WTC11 (cell line): ENCODE data around the gene TUBGCP2. TPM values are rescaled to one million over a fixed set of nuclear protein-coding genes. Genes with fewer than 3 reads are reported as not detected.

ENCODE experiments used
- ATAC-seq: fragments of 200-7000 bp; cut with Tn5 transposase; 2 replicates; pipeline ENCODE4 v1.10.0; 2021; ENCODE audit warnings: mild to moderate bottlenecking, moderate library complexity
- CTCF ChIA-PET: fragments of 300-600 bp; sonication (Branson Sonifier 250); formaldehyde crosslinking; loops from one replicate; lab custom pipeline; 2021; ENCODE audit warnings: antibody characterized with exemption; lab: Charles Lee
- POLR2A ChIA-PET: fragments of 350-600 bp; sonication (Branson Sonifier 250); formaldehyde crosslinking; loops from one replicate; lab custom pipeline; 2021; ENCODE audit warnings: antibody characterized with exemption; lab: Charles Lee
- DNase-seq: peaks from one replicate; pipeline ENCODE4 v3.0.0; 2021; ENCODE audit warnings: low spot score
- H3K27ac Mint-ChIP-seq: 2 replicates; pipeline ENCODE4 v1.8.0; 2021; ENCODE audit warnings: mixed read lengths
- H3K27me3 Mint-ChIP-seq: 2 replicates; pipeline ENCODE4 v1.8.0; 2021; ENCODE audit warnings: low read depth, mild to moderate bottlenecking, moderate library complexity, mixed read lengths
- H3K36me3 Mint-ChIP-seq: 2 replicates; pipeline ENCODE4 v1.8.0; 2021; ENCODE audit warnings: mixed read lengths
- H3K4me1 Mint-ChIP-seq: 2 replicates; pipeline ENCODE4 v1.8.0; 2022; ENCODE audit warnings: mixed read lengths
- H3K4me3 Mint-ChIP-seq: 2 replicates; pipeline ENCODE4 v1.8.0; 2021; ENCODE audit warnings: mild to moderate bottlenecking, moderate library complexity, mixed read lengths
- H3K9me3 Mint-ChIP-seq: 2 replicates; pipeline ENCODE4 v1.8.0; 2021; ENCODE audit warnings: mixed read lengths
- FOXK1 ChIP-seq: sonication (generic); formaldehyde crosslinking; IDR thresholded peaks from 2 replicates; pipeline ENCODE4 v1.8.0; 2022; ENCODE audit warnings: mild to moderate bottlenecking, moderate library complexity, missing genetic modification reagents
- FOXP1 ChIP-seq: sonication (generic); formaldehyde crosslinking; IDR thresholded peaks from 2 replicates; pipeline ENCODE4 v1.8.0; 2022; ENCODE audit warnings: missing genetic modification reagents, mild to moderate bottlenecking, moderate library complexity, borderline replicate concordance
- NFATC4 ChIP-seq: fragments of 250-450 bp; sonication (Bioruptor Pico); IDR thresholded peaks from 2 replicates; pipeline ENCODE4 v1.9.0; 2021; ENCODE audit warnings: mild to moderate bottlenecking
- TP53 ChIP-seq: sonication (generic); formaldehyde crosslinking; IDR thresholded peaks from 2 replicates; pipeline ENCODE4 v1.8.1; 2023; ENCODE audit warnings: mild to moderate bottlenecking, missing genetic modification reagents
- ZBTB21 ChIP-seq: sonication (generic); formaldehyde crosslinking; IDR thresholded peaks from 2 replicates; pipeline ENCODE4 v1.8.1; 2023; ENCODE audit warnings: mild to moderate bottlenecking, missing genetic modification reagents, borderline replicate concordance
- ZNF219 ChIP-seq: sonication (generic); formaldehyde crosslinking; IDR thresholded peaks from 2 replicates; pipeline ENCODE4 v1.8.0; 2023; ENCODE audit warnings: missing genetic modification reagents, mild to moderate bottlenecking, borderline replicate concordance
- ZNF423 ChIP-seq: fragments of 250-450 bp; sonication (Bioruptor Pico); IDR thresholded peaks from 2 replicates; pipeline ENCODE4 v2.1.2; 2022; ENCODE audit warnings: mild to moderate bottlenecking, moderate library complexity
- ZNF671 ChIP-seq: fragments of 250-450 bp; sonication (Bioruptor Pico); IDR thresholded peaks from 2 replicates; pipeline ENCODE4 v1.8.0; 2021; ENCODE audit warnings: mild to moderate bottlenecking
- total RNA-seq: library from RNA; stranded (reverse); gene quantifications from 3 replicates; pipeline ENCODE4 v1.2.3, GENCODE V29; 2021
- TF ChIP-seq, protein P1 (sequence below): fragments of 250-450 bp; sonication (Bioruptor Pico); IDR thresholded peaks from 2 replicates; pipeline ENCODE4 v1.9.0; 2021; ENCODE audit warnings: moderate library complexity, mild to moderate bottlenecking, inconsistent platforms, borderline replicate concordance
- TF ChIP-seq, protein P2 (sequence below): sonication (generic); formaldehyde crosslinking; IDR thresholded peaks from 2 replicates; pipeline ENCODE4 v1.8.1; 2022; ENCODE audit warnings: mild to moderate bottlenecking, moderate library complexity, missing genetic modification reagents
- TF ChIP-seq, protein P3 (sequence below): fragments of 200-600 bp; IDR thresholded peaks from 2 replicates; pipeline ENCODE4 v1.8.0; 2022; ENCODE audit warnings: antibody characterized with exemption

TUBGCP2 gene
- total RNA-seq, 1 experiment from 2014 or later = 62.5 TPM

DNA sequence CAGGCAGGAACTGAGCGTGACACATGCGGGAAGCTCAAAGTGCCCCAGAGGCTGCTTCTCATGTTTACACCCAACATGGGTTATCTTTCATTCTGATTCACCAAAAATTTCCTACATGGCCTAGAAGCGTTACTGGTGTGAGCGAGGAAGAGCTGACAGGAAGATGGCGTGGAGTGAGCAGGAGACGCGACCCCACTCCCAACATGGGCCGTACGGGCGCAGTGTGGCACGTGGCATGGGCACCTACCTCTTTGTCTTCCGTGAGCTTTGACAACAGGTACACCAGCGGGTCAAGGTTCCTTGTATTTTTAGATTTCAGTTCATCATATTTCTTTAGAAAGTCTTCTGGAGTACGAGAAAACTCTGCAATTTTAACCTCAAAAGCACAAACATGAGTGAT, 8.9 kb downstream of the TUBGCP2 start:
- POLR2A ChIA-PET = no interaction called here
- no peak for DNase-seq
- Mint-ChIP-seq H3K36me3 (peaks cover 54% of the 10 kb centered on the region), H3K27me3 (no peaks in the 10 kb centered on the region), H3K4me3 (no peak overlapping the region), H3K4me1 (no peaks in the 10 kb centered on the region), H3K9me3 (no peaks in the 10 kb centered on the region), H3K27ac (no peak overlapping the region)
- CTCF ChIA-PET = interaction anchor here (0.6 to 1.3 kb wide), 2 partner anchors 30 to 53 kb away, joined by 3 read pairs; no protein-coding TSS in a partner anchor
- ATAC-seq = no peak
- no peak for TF ChIP-seq FOXK1
- no peak for TF ChIP-seq ZNF671
- TF ChIP-seq, protein P1, sequence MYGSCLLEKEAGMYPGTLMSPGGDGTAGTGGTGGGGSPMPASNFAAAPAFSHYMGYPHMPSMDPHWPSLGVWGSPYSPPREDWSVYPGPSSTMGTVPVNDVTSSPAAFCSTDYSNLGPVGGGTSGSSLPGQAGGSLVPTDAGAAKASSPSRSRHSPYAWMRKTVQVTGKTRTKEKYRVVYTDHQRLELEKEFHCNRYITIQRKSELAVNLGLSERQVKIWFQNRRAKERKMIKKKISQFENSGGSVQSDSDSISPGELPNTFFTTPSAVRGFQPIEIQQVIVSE (CRISPR knock-in tag) = no peak
- TF ChIP-seq, protein P2, sequence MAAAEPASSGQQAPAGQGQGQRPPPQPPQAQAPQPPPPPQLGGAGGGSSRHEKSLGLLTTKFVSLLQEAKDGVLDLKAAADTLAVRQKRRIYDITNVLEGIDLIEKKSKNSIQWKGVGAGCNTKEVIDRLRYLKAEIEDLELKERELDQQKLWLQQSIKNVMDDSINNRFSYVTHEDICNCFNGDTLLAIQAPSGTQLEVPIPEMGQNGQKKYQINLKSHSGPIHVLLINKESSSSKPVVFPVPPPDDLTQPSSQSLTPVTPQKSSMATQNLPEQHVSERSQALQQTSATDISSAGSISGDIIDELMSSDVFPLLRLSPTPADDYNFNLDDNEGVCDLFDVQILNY = no peak
- no peak for TF ChIP-seq ZNF219 (CRISPR knock-in tag)
- TF ChIP-seq ZBTB21 = no peak

DNA sequence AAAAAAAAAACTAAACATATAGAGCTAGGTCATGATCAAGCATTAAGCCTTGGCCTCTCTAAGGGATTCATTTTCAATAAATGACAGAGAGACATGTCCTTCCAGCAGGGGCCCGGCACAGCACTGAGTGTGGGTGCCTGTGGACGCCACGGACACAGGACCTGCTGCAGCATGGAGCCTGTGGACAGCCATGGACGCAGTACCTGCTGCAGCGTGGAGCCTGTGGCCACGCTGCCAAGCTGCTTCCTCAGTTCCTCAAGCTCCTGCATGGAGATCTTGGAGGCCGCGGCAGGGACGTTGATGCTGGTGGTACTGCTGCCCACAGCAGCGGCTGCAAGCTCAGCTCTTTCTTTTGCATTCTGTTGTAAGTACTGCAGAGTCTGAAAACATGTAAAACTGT, 9.4 kb downstream of the TUBGCP2 start:
- no peak for DNase-seq
- CTCF ChIA-PET = interaction anchor here (1.3 kb wide), 1 partner anchor 31 kb away, joined by 3 read pairs; no protein-coding TSS in a partner anchor
- no peaks in the 10 kb centered on the region for H3K27me3 Mint-ChIP-seq
- no peaks in the 10 kb centered on the region for H3K4me1 Mint-ChIP-seq
- TF ChIP-seq NFATC4 (CRISPR knock-in tag) (no peak), ZNF671 (no peak)
- TF ChIP-seq, all 79 proteins: peak for 0
- no peak for ATAC-seq
- Mint-ChIP-seq H3K27ac (no peak overlapping the region), H3K9me3 (no peaks in the 10 kb centered on the region), H3K4me3 (no peak overlapping the region), H3K36me3 (peaks cover 58% of the 10 kb centered on the region)
- POLR2A ChIA-PET = no interaction called here

DNA sequence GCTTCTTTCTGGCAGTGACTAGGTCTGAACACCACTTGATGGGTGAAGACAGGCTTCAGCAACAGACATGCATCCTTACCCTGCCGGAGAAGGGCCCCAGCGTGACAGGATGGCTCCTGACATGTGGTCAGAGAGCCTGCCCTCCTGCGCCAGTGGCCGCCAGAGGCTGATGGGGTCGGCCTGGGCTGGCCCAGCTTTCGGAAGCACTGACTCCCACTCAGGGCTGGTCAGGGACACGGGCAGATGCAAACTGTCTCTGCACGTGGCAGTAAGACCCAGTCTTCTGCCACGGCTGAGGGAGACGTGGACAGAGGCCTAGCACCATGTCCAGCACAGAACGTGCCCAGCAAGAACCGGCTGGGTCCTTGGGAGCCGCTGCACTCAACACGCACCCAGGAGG, 10.2 kb downstream of the TUBGCP2 start:
- H3K27me3 Mint-ChIP-seq = no peaks in the 10 kb centered on the region
- DNase-seq = no peak
- ChIA-PET CTCF (no interaction called here), POLR2A (no interaction called here)
- peaks cover 63% of the 10 kb centered on the region for H3K36me3 Mint-ChIP-seq
- no peaks in the 10 kb centered on the region for H3K4me1 Mint-ChIP-seq
- no peak for TF ChIP-seq TP53
- no peak overlapping the region for H3K4me3 Mint-ChIP-seq
- H3K9me3 Mint-ChIP-seq = no peaks in the 10 kb centered on the region
- no peak overlapping the region for H3K27ac Mint-ChIP-seq
- no peak for ATAC-seq

DNA sequence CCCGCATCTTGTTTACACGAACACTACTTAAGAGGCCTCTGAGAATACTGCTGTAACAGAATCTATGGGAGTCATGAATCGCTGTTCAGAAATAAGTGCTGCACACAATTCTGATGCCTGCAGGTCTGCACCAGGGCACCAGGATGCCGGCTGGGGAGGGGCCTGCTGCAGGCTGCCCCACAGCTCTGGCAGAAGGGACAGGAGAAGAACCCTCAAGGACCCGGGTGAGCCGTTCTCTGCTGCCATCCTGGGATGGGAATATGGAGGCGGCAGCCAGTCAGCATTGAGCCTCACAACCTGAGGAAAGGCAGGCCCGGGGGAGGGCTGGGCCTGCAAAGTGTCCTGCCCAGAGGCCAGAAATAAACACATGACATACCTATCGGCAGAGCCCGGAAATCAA, 11.2 kb downstream of the TUBGCP2 start:
- no peaks in the 10 kb centered on the region for H3K27me3 Mint-ChIP-seq
- H3K36me3 Mint-ChIP-seq = peaks cover 60% of the 10 kb centered on the region
- POLR2A ChIA-PET = no interaction called here
- DNase-seq (no peak), ATAC-seq (no peak)
- no peak overlapping the region for H3K4me3 Mint-ChIP-seq
- H3K4me1 Mint-ChIP-seq = no peaks in the 10 kb centered on the region
- CTCF ChIA-PET = no interaction called here
- no peak overlapping the region for H3K27ac Mint-ChIP-seq
- no peaks in the 10 kb centered on the region for H3K9me3 Mint-ChIP-seq
- TF ChIP-seq ZNF423 = no peak
- TF ChIP-seq, all 79 proteins: peak for 0

DNA sequence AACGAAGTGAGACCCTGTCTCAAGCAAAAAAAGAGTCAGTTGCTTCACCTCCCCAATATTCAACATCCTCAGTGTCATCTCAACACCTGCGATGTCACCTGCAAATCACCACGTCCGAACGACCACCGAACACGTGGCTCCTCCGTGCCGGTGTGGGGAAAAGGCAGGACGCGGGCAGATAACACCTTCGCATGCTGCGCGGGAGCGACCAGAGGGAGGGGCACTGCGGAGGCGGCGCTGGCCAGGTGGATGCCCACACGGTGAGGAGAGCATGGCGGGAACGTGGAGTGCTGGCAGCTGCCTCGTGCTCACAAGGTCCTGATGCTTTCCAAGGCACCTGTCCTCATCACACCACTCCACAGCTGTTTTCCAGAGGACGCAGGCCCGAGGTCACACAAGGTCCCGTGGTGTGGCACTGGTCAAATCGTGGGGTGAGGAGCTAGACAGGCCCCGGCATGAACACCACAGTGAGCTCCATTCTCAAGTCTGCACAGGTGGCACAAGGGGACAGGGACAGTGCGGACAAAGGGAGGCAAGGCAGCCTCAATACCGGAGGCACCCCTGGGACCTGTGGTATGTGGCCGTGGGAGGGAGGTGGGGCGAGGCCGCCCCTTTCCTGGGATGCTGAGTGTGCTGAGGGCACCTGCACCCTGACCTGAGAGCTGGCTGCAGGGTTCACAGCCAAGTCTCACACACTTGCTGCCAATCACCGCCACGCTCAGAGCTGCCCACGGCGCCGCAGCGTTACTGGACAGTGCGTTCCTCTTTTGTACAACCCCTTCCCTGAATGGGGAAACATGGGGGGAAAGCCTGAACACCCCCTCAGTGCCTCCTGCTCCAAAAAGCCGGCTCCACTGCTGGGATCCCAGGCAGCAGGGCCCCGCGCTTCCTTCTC, 13.0 kb downstream of the TUBGCP2 start:
- ATAC-seq (no peak), DNase-seq (no peak)
- TF ChIP-seq FOXP1 (CRISPR knock-in tag) = no peak
- TF ChIP-seq, protein P3, sequence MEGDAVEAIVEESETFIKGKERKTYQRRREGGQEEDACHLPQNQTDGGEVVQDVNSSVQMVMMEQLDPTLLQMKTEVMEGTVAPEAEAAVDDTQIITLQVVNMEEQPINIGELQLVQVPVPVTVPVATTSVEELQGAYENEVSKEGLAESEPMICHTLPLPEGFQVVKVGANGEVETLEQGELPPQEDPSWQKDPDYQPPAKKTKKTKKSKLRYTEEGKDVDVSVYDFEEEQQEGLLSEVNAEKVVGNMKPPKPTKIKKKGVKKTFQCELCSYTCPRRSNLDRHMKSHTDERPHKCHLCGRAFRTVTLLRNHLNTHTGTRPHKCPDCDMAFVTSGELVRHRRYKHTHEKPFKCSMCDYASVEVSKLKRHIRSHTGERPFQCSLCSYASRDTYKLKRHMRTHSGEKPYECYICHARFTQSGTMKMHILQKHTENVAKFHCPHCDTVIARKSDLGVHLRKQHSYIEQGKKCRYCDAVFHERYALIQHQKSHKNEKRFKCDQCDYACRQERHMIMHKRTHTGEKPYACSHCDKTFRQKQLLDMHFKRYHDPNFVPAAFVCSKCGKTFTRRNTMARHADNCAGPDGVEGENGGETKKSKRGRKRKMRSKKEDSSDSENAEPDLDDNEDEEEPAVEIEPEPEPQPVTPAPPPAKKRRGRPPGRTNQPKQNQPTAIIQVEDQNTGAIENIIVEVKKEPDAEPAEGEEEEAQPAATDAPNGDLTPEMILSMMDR = no peak
- Mint-ChIP-seq H3K36me3 (peaks cover 56% of the 10 kb centered on the region), H3K27ac (no peak overlapping the region), H3K9me3 (no peaks in the 10 kb centered on the region), H3K4me3 (no peak overlapping the region), H3K4me1 (no peaks in the 10 kb centered on the region), H3K27me3 (no peaks in the 10 kb centered on the region)
- ChIA-PET CTCF (no interaction called here), POLR2A (no interaction called here)
